Activated CD4-positive, alpha-beta T cell treated with anti-CD3 and anti-CD28 coated beads for 48 hours (primary cell): ENCODE data around the gene ATP11A.

Experiments used
- DNase-seq: peaks from one replicate; pipeline ENCODE4 v3.0.0-alpha.2; 2020

ATP11A gene

DNA sequence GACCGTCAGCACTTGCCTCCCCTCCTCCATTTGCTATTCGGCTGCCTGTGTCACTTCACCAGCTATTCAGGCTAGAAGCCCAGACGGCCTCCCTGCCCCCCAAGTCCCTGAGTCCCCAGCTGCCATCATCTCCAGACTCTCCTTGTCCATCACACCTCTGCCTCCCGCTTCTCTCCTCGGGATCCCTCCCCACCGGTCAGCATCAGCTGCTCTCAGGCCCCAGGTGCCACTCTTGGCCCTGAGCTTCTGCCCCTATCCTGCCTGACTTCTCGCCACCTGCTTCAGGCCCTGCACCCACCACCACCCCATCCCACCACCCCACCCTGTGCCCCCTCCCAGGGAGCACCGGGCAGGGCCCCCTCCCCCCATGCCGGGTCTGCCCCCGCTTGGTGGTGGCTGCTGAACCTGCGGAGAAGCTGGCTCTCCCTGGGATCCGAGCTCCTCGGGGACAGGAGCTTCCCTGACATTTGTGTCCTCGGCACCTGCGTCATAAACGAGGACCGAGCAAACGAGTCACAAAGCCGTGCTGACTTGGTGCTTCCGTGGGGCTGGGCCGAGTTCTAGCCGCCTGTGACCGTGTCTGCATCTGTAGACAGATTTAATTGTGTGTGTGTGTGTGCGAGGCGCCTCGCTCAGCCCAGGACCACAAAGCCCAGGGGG lies 208.9 kb downstream of the ATP11A start:
- no peak for DNase-seq

DNA sequence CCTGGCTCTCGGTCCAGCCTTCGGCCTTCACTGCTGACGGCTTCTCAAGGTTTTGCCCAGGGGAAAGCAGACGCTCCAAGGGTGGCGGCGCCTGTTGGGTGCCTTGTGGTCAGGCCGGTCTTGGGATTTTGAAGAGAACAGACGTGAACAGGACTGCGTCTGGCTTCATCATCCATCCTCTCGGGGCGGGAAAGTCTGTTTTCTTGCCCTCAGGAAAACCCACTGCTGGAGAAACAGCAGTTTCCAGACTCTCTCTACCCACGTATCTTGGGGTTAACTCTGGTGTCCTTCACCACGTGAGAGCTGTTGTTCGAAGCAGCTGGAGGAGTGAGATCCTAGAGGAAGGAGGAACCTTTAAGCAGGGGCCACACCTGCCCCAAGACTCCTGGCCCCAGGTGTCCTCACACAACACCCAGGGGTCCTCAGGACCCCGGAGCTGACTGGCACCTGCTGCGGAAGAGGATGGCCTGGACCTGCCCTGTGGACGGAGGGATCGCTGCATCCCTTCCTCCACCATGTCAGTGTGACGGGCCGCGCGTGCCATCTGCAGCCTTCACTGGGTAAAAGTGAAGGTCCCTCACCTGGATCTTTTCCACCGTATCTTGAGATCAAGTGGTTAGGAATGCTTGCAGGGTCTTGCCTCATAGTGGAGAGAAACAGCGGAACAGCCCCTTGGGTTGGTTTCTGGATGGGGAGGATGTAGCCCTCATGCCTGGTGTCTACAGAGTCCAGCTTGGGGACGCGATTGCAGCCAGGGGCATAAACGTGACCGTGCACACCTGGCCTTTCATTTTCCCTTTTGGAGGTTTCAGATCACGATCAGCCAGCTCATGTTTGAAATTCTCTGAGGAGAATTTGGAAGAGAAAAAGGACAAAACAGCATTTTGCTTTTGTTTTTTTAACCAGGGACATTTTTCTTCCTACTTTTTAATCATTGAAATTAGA lies 209.7 kb downstream of the ATP11A start:
- no peak for DNase-seq

DNA sequence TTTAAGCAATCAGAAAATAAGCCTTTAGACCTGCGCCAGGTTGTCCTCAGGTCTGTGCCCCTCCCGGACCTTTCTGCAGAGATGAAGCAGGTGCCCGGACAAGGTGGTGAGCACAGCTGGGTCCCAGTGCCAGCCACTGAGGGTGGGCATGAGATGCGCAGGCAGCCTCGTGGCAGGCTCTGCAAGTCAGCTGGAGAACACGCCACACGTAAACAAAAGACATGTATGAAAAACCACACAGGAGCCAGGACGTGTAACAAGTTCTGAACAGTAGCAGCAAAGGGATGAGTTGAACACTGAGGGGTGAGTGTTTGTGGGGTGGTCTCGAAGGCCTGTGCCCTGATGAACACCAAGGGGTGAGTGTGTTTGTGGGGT lies 210.4 kb downstream of the ATP11A start:
- no peak for DNase-seq

DNA sequence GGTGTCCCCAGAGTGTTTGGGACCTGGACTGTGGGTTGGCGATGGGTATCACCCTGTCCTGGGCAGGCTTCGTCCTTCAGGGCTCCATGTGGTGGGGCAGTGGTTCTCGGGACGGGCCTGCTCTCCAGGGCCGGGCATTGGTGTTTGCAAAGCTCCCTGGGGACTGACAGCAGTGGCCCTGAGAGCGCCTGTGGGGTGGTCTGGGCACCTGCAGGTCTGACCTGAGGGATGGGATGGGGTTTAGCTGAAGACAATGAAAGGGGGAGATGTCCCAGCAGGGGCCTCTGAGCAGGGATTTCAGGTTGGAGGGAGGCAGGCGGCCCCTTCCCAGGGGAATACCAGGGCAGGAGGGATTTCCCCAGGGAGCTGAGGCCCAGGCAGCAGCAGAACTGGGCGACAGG lies 210.9 kb downstream of the ATP11A start:
- DNase-seq, result no peak

DNA sequence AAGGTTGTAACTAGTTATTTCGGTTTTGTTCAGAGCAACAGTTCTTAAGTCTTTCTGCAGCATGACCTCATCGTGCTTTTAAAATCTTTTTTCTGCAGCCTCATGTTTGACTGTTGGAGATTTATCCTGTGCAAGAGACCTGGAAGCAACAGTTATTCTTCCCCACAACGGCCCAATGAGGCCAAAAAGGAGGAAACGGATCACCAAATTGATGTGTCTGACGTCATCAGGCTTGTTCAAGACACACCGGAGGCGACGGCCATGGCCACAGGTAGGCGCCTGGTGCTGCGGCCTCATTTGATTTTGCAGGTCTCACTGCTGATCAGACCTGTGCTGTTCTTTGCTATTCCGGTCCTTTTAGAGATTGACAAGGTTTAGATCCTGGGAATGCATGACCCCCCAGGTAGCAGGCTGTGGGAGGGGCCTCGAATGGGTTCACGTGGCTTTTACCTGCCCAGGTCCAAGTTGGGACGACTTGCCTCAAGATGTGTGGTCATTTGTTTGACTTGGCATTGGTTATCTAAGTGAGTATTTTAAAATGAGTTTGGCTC lies 212.3 kb downstream of the ATP11A start:
- no peak for DNase-seq

DNA sequence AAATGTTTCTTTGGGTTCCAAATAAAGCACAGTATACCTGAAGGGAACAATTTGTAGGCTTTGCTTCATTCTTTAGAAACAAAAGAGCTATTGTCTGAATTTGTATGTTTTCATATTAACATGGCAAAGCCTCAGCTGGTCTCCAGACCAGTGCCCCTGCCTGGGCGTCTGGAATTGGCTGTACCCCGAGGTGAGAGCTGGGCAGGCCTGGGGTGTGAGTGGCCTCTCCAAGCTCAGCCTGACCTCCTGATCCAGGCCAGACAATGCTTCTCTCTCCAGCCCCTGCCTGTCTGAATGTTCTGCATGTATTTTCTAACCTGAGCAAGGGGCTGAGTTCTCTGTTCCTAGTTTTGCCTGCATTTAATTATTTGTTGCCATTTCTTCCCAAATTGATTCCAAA lies 212.8 kb downstream of the ATP11A start:
- DNase-seq, result no peak

DNA sequence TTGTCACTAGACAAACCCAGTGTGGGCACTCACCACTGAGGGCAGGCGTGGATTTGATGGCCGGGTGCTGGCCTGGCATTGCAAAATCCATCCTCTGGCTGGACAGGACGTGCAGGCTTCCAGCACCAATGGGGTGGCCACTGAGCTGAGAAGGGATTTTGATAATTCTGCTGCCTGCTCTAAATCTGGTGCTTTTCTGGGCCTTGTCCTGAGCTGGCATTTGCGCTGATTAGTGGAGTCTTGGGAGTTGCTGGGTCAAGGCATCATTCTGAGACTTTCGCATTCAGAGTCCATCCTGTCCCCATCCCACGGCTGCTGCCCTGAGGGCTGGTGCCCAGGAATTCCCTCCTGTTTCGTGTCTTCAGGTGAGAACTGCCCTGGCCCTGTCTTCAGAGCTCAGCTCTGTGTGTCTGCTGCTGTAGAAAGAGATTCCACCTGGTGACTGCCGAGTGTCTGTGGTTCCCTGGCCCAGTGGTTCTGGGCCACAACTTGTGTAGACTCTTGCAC lies 213.3 kb downstream of the ATP11A start:
- no peak for DNase-seq

DNA sequence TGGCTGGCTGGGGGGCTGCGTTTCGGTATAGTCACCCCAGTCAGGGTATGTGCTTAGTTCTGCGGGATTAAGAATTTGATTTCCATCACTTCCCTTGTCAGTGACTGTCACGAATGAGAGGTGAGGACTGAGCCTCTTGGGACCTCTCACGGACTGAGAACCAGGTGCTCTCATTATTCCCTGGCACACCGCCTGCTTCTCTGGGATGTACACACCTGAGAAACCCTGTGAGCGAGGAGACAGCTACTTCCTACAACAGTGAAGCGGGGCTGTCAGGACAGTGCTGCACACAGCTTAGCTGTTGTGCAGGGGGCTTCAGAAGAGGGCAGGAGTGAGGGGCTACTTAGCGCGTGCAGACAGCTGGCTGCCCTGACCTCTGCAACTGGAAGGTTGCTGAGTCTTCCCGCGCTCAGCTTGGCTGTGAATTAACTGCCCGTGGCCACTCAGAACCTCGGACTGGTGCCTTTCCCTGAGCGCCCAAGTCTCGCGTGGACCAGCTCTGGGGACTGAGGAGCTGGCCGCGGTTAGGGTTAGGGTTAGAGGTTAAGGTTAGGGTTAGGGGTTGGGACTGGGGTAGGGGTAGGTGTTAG lies 213.9 kb downstream of the ATP11A start:
- DNase-seq, result no peak

DNA sequence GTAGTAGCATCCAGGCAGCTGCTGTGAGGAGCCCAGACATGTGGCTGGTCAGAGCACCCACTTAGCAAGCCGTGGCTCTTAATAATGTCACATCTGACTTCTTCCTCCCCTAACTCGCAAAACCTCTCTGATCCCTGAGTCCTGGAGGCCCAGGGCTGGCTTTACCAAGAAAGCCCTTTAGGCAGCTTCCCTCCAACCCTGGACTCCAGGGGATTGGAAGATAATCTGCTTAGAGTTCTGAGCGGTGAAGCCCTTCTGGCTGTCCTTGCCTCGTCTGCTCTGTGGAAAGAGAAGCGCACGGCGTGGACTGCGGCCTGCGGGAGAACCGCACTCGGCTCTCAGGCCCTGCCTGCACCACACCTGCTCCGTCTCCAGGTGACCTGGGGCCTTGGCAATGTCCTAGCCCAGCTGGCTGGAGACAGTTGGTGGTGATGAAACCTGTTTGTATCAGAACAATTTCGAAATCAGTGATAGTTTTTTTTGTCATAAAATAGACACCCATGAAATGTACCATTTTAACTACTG lies 214.7 kb downstream of the ATP11A start:
- DNase-seq, result no peak

DNA sequence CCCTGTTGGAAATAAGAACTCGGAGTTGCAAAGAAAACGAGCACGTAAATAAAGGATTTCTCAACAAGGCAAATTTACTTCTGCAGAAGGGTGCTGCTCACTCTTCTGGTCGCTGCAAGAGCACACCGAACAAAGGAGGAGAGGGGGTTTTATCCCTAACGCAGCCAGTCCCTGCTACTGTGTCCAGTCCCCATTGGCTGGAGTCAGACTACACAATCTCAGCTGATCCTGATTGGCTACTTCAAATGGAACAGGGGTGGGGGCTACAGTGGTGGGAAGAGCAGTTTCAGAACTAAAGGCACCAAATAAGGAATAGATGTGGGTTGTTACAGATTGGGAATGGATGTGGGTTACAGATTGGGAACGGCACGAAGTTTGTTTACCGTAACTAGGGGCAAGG lies 215.2 kb downstream of the ATP11A start:
- no peak for DNase-seq

DNA sequence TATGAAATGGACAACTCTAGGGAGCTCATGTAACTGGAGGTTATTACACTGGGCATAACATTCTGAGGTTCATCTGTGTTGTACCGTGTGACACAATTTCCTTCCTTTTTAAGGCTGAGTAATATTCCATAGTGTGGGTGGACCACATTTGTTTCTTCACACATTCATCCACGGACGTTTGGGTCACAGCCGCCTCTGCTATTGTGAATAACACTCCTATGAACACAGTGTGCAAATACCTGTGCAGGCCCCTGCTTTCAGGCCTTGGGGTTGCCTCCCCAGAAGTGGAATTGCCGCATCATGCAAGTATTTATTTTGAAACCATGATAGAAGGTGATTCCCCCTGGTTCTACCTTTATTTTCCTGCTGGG lies 215.8 kb downstream of the ATP11A start:
- DNase-seq, result no peak

DNA sequence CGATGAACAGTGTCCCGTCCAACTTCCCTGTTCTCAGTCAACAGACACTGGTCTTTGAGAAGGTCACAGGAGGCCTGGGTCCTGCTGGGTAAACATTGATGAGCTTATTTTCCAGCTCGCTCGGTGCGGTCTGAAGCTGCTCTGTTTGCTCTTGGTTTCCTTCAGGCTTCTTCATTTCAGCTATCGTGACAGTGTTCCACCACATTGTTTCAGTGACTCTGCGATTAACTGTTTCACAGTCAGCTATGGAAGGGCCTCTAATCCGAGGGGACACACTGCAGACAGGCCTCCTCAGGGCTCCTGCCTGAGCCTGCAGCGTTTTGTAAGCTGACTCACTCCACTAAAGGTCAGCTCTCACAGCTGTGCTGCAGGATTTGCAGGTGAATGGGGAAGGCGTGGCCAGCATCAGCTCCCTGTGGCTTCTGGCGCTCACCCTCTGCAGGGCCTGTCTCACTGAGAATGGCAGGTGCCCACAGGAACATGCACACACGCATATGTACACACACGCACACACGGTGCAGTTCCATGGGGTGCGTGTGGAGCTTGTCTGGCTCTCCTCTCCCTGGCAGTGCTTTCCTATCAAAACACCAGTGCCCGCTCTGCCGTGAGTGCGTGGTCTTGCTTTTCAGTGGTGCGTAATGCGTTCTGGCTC lies 216.3 kb downstream of the ATP11A start:
- DNase-seq, result no peak

DNA sequence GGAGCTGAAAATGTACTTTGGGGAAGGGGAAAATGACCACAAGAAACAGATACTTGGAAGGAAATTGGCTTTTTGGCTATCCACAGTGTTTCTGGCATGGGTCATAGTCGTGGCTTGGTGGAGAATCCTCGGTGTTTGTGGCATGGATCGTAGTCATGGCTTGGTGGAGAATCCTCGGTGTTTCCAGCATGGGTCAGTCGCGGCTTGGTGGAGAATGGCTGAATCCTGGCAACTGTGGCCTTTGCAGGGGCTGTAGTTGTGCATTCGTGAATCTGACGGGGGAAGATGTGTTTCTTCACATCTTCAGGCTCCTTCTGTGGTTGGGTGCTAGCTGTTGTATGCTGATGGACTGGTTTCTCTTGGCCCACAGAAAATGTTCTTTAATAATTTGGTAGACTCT lies 217.4 kb downstream of the ATP11A start:
- DNase-seq, result no peak

DNA sequence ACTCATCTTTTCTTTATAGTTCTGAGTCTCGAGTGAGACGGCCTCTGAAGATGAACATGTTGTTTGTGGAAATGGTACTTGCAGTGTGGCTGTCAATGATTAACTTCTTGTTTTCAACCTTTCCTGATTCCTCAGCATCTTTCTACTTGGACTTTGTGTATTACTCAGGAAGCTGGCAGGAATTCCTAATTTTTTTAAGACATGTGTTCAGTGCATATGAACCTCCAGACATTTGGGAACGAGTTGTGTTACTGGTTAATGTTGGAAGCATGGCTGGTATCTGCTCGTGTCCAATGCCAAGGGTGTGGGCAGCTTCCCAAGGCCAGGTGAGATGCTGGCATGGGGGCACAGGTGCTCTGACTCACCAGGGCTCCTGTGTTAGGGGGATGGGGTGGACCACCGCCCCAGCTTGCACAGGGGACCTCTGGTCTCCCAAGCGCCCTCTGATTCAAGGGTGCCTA lies 218.1 kb downstream of the ATP11A start:
- DNase-seq, result no peak

DNA sequence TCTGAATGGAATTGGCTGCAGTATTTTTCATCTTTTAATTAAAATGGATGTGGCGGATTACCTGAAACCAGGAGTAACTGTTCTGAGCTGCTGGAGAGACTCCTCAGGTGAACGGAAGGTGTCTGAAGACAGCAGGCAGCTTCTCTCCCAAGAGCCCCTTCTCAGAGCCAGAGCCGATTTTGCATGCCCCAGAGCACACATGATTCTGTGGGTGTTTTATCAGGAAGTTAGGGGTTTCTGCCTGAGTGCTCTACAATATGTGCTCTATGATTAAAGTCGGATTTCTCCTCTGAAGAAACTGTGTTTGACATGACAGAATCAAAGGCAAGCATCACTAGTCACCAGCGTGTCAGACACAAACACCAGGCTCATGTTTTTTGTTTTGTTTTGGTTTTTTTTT lies 218.5 kb downstream of the ATP11A start:
- DNase-seq, result no peak

DNA sequence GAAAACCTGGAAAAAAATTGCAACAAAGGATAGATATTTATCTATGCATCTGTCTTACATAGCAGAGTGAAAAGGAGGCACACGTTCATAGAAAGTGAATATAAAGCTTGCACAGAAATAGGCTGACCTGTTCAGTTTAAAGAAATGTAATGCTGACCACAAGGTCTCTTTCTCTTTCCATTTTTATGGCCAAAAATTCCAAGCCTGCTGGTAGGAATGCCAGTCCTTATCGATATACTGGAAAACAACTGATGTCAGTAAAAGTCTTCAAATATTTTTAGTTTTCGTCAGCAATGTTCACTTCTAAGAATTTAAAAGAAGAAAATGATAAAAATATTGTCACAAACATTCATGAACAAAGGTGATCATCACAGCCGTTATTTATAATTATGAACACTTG lies 220.2 kb downstream of the ATP11A start:
- no peak for DNase-seq

DNA sequence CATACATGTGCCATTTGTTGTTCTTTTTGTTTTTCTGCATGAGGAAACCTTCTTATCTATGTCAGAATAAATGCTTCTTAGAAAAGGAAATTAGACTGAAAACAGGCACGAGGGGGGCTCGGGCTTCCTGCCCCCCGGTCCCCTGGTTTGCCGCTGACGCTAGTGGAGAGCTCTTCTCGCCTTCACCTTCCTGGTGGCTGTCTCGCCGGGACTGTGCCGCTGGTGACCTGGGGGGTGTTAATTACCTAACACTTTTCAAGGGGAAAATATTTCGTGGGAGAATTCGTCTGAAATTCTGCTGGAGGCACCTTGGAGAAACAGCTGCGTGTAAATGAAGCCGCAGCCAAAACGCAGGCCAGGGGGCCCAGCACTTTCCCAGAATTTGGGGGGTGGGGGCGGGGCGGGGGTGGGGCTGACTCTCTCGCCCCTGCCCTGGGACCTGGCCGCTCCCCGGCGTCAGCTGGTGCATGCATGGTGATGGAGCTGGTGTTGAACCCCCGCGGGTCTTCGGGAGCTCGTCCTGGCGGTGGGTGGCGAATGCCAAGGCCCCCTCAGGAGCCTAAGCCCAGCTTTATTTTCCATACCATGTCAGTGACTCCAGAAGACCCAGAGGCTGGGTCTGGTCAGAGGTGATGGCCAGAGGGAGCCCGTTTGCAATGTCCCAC lies 220.9 kb downstream of the ATP11A start:
- no peak for DNase-seq

DNA sequence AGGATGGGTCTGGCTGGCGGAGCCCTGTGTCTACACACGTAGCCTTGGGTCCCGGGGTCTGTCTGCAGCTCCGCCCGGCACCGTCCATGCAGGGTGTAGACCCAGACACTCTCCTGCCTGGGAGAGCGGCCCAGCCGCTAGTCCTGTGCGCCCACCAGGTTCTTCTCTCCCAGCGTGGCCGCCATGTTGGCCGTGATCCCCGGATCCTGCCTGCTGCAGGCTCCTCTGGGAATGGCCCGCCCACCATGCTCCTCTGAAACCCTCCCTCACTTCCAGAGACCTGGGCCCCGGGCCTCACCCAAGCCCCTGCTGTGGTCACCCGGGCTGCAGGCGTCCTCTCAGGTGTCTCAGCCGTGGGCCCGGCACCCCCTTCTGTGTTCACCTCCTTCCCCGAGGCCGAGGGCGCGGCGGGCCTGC lies 221.5 kb downstream of the ATP11A start:
- DNase-seq, result no peak

DNA sequence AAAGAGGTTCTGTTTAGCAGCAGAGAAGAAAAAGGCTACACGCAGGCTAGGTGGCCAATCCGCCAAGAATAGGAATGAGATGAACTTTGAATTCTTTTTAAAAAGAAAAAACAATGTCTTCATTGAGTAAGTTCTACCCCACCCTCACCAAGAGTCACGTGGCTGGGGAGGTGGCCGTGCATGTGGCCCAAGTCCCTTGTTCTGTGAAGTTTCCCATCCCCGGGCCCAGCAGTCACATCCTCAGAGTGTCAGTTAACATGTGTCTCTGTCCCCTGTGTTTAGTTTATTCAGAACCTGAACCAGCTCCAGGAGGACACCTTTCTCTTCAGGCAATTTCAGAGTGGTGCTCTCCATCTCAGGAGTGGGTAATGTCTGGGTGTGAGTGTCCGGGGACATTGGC lies 222.0 kb downstream of the ATP11A start:
- DNase-seq, result no peak

DNA sequence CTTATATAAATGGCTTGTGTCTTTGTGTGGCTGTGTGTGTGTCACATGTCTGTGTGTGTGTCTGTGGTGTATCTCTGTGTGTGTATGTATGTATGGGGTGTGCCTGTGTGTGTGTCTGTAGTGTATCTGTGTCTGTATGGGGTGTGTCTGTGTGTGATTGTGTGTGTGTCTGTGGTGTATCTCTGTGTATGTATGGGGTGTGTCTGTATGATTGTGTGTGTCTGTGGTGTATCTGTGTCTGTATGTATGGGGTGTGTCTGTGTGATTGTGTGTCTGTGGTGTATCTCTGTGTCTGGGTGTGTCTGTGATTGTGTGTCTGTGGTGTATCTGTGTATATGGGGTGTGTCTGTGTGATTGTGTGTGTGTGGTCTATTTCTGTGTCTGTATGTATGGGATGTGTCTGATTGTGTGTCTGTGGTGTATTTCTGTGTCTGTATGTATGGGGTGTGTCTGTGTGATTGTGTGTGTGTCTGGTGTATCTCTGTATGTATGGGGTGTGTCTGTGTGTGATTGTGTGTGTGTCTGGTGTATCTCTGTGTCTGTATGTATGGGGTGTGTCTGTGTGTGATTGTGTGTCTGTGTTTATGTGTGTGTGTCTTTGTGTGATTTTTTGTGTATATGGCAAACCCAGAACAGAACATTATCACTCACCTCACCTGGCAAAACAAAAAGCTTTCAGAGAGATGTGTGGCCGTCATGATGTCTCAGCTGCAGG lies 223.0 kb downstream of the ATP11A start:
- DNase-seq, result no peak

DNA sequence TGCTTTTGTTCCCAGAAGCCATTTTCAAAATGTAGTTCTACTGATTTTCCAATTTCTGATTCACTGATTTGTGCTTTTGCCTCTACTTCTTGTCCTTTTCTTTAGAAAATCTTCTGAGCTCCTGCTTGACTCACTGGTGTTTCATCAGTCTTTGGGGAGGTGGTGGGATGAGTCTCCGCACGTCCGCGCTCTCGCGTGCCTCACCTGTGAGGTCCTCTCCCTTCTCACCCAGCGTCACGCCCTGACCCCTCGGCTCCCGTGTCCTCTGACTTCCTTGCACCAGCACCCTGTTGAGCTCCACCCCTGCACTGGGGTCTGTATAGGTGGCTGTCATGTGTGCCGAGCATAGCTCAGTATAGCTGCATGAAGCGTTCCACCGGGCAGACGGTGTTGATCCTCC lies 226.5 kb downstream of the ATP11A start:
- DNase-seq, result no peak
